ENCODE data around the gene ACADM. TPM values are rescaled to one million over a fixed set of nuclear protein-coding genes. Genes with fewer than 3 reads are reported as not detected.

Gene ACADM
- total and polyA plus RNA-seq, 2 of the 13 experiments (the other 11 are each of a cell fraction or from before 2014, with no cell fraction given), result 43.7 to 92.2 TPM

- no peaks in the 10 kb centered on the region for H3K79me2 ChIP-seq (ENCODE audit: insufficient read depth, low read length)
- peaks cover 42% of the 10 kb centered on the region for H4K20me1 ChIP-seq (ENCODE audit: insufficient read depth, low read length)
- DNase-seq (ENCODE audit: low spot score), result no peak
- WGBS (ENCODE audit: low lambda C conversion rate), result 90% methylated on average over 13 of the region's 13 CpGs
- in situ Hi-C loops (cut with HindIII; ENCODE audit: extremely low pct_ligation_motif_present, low pct_unique_long_range_greater_than_20kb) (no loop called here), intact Hi-C loops (cut with micrococcal nuclease; ENCODE audit: unreplicated experiment) (no loop called here)
- H3K4me2 ChIP-seq (ENCODE audit: low read depth, low read length), result no peak overlapping the region
- no peaks in the 10 kb centered on the region for H3K9me3 ChIP-seq (ENCODE audit: low read length)
- H3K4me1 ChIP-seq (ENCODE audit: insufficient read depth, low read length), result peaks cover 15% of the 10 kb centered on the region
- TF ChIP-seq ZSCAN21 (CRISPR knock-in tag; IDR thresholded peaks at IDR 0.05; ENCODE audit: borderline replicate concordance), result no peak
- TF ChIP-seq POLR2A (IDR thresholded peaks at IDR 0.05; ENCODE audit: insufficient read depth in 1 of 2, low read depth in 2 of 2, low read length in 2 of 2), result peak in 1 of 2 experiments; percentile 12; a peak in 1 of 4 replicates
- no peak for TF ChIP-seq THRA (CRISPR knock-in tag; IDR thresholded peaks at IDR 0.05; ENCODE audit: borderline replicate concordance)
- no peak for TF ChIP-seq CCDC6 (CRISPR knock-in tag; IDR thresholded peaks at IDR 0.05)
- TF ChIP-seq BCLAF1 (IDR thresholded peaks at IDR 0.05), result no peak
- no peak overlapping the region for H2AFZ ChIP-seq (ENCODE audit: low read length)
- CTCF ChIA-PET (ENCODE audit: low intra/inter-chr PET ratio, low total read pairs), result no interaction called here
- no TSS peak for BruUV-seq (replicated peaks)
- no peak overlapping the region for H3K9ac ChIP-seq (ENCODE audit: insufficient read depth, low read depth, low read length)
- no peak for FAIRE-seq
- H3K27ac ChIP-seq (ENCODE audit: extremely low read length, insufficient read depth, low read length), result no peak overlapping the region
- H3K4me3 ChIP-seq (replicated peaks in 1 of 3; ENCODE audit: insufficient read depth in 1 of 3, low read depth in 2 of 3, low read length in 3 of 3), result no peak overlapping the region
- POLR2A ChIA-PET, result interaction anchor here (6.6 kb wide), 1 partner anchor 11 kb away, joined by 54 read pairs; the partner anchor contains the start of gene RABGGTB
- no peaks in the 10 kb centered on the region for H3K27me3 ChIP-seq (ENCODE audit: control insufficient read depth in 1 of 2, insufficient read depth in 2 of 2, low read length in 2 of 2)
- peaks cover 3 to 28% of the 10 kb centered on the region in 2 experiments for H3K36me3 ChIP-seq (replicated peaks in 1 of 2; ENCODE audit: control insufficient read depth in 1 of 2, insufficient read depth in 2 of 2, low read length in 2 of 2)
- ATAC-seq, result peak; percentile 13
Observed at GRCh38 chr1:75797606-75798216, 73.2 kb downstream of the ACADM start.
